ENCODE measurements around the gene AFAP1L1. TPM values are rescaled to one million over a fixed set of nuclear protein-coding genes. Genes with fewer than 3 reads are reported as not detected.

The AFAP1L1 gene
- total and polyA plus RNA-seq, 9 of the 15 experiments (the other 6 are each of a cell fraction or from before 2014, with no cell fraction given), result 0.01 to 0.12 (median 0.03) TPM; not detected in 4

DNA sequence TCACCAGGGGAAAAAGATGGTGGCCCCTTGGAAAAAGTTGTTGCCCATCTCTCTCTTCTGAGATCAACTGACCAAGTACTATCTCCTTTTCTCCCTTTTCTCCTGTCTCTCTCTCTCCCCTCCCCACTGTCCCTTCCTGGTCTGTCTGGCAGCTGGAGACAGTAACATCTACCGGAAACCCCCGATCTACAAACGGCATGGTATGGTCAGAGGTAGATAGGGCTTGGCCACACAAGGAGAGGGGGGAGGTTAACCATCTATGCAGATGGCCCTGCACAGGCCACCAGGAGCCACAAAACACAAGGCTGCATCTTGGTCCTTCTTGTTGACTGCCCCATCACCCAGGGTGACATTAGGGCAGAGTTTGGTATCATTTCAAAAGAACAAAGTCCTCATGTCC, 29.3 kb upstream of the AFAP1L1 start:
- BruUV-seq (replicated peaks), result no TSS peak
- in situ Hi-C loops (cut with MboI) (no loop called here), intact Hi-C loops (cut with micrococcal nuclease) (no loop called here)
- DNase-seq (ENCODE audit: extremely low read depth in 1 of 4, low spot score in 3 of 4) (no peak), FAIRE-seq (no peak), ATAC-seq (peak; percentile 24; the same call in 1 of the 3 replicates)
- Histone ChIP-seq H3K4me3 (no peak overlapping the region), H2AFZ (ENCODE audit: low read depth, low read length) (no peak overlapping the region), H3K36me3 (ENCODE audit: control insufficient read depth, insufficient read depth, low read length) (no peaks in the 10 kb centered on the region), H3K4me2 (ENCODE audit: insufficient read depth, low read length) (no peak overlapping the region), H3K9me1 (ENCODE audit: control insufficient read depth, insufficient read depth, low read length) (no peaks in the 10 kb centered on the region), H4K20me1 (replicated peaks; ENCODE audit: control insufficient read depth, insufficient read depth, low read length) (no peaks in the 10 kb centered on the region), H3K79me2 (ENCODE audit: control insufficient read depth, insufficient read depth, low read length) (no peaks in the 10 kb centered on the region), H3K4me1 (replicated peaks in 1 of 2; ENCODE audit: control insufficient read depth in 2 of 2, insufficient read depth in 2 of 2, low read length in 2 of 2) (peaks cover 0 to 14% of the 10 kb centered on the region in 2 experiments; a peak in 1 of 5 replicates), H3K9me3 (replicated peaks; ENCODE audit: control insufficient read depth, insufficient read depth, low read depth, low read length) (no peaks in the 10 kb centered on the region), H3K9ac (ENCODE audit: insufficient read depth in 1 of 2, low read depth in 2 of 2, low read length in 2 of 2) (no peak overlapping the region), H3K27me3 (ENCODE audit: control insufficient read depth in 2 of 2, insufficient read depth in 2 of 2, low read length in 2 of 2) (peaks cover 6 to 35% of the 10 kb centered on the region in 2 experiments; a peak in 4 of 5 replicates), H3K27ac (ENCODE audit: extremely low read depth, low read depth, low read length) (no peak overlapping the region)
- WGBS (ENCODE audit: insufficient coverage, low coverage, missing lambda C conversion rate), result 0% methylated on average over 3 of the region's 3 CpGs
- POLR2A ChIA-PET, result no interaction called here
- CTCF ChIA-PET (ENCODE audit: low intra/inter-chr PET ratio), result no interaction called here
- TF ChIP-seq, protein P1, sequence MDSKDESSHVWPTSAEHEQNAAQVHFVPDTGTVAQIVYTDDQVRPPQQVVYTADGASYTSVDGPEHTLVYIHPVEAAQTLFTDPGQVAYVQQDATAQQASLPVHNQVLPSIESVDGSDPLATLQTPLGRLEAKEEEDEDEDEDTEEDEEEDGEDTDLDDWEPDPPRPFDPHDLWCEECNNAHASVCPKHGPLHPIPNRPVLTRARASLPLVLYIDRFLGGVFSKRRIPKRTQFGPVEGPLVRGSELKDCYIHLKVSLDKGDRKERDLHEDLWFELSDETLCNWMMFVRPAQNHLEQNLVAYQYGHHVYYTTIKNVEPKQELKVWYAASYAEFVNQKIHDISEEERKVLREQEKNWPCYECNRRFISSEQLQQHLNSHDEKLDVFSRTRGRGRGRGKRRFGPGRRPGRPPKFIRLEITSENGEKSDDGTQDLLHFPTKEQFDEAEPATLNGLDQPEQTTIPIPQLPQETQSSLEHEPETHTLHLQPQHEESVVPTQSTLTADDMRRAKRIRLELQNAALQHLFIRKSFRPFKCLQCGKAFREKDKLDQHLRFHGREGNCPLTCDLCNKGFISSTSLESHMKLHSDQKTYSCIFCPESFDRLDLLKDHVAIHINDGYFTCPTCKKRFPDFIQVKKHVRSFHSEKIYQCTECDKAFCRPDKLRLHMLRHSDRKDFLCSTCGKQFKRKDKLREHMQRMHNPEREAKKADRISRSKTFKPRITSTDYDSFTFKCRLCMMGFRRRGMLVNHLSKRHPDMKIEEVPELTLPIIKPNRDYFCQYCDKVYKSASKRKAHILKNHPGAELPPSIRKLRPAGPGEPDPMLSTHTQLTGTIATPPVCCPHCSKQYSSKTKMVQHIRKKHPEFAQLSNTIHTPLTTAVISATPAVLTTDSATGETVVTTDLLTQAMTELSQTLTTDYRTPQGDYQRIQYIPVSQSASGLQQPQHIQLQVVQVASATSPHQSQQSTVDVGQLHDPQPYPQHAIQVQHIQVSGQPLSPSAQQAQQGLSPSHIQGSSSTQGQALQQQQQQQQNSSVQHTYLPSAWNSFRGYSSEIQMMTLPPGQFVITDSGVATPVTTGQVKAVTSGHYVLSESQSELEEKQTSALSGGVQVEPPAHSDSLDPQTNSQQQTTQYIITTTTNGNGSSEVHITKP (IDR thresholded peaks at IDR 0.05; ENCODE audit: partially characterized antibody), result peak; percentile 60
- TF ChIP-seq, protein P2, sequence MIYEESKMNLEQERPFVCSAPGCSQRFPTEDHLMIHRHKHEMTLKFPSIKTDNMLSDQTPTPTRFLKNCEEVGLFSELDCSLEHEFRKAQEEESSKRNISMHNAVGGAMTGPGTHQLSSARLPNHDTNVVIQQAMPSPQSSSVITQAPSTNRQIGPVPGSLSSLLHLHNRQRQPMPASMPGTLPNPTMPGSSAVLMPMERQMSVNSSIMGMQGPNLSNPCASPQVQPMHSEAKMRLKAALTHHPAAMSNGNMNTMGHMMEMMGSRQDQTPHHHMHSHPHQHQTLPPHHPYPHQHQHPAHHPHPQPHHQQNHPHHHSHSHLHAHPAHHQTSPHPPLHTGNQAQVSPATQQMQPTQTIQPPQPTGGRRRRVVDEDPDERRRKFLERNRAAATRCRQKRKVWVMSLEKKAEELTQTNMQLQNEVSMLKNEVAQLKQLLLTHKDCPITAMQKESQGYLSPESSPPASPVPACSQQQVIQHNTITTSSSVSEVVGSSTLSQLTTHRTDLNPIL (CRISPR knock-in tag; IDR thresholded peaks at IDR 0.05), result no peak
- TF ChIP-seq ZNF212 (CRISPR knock-in tag; IDR thresholded peaks at IDR 0.05) (no peak), SP1 (CRISPR knock-in tag; IDR thresholded peaks at IDR 0.05) (no peak), DACH1 (IDR thresholded peaks at IDR 0.05; ENCODE audit: partially characterized antibody) (no peak), SMAD4 (CRISPR knock-in tag; conservative IDR thresholded peaks at IDR 0.05) (peak; percentile 73), ETV1 (tag; conservative IDR thresholded peaks at IDR 0.05; ENCODE audit: low read depth) (0 out of 2 replicates have a peak, but pooled peaks have one; percentile 40), SMARCA4 (IDR thresholded peaks at IDR 0.05) (no peak)
- TF ChIP-seq, protein P3, sequence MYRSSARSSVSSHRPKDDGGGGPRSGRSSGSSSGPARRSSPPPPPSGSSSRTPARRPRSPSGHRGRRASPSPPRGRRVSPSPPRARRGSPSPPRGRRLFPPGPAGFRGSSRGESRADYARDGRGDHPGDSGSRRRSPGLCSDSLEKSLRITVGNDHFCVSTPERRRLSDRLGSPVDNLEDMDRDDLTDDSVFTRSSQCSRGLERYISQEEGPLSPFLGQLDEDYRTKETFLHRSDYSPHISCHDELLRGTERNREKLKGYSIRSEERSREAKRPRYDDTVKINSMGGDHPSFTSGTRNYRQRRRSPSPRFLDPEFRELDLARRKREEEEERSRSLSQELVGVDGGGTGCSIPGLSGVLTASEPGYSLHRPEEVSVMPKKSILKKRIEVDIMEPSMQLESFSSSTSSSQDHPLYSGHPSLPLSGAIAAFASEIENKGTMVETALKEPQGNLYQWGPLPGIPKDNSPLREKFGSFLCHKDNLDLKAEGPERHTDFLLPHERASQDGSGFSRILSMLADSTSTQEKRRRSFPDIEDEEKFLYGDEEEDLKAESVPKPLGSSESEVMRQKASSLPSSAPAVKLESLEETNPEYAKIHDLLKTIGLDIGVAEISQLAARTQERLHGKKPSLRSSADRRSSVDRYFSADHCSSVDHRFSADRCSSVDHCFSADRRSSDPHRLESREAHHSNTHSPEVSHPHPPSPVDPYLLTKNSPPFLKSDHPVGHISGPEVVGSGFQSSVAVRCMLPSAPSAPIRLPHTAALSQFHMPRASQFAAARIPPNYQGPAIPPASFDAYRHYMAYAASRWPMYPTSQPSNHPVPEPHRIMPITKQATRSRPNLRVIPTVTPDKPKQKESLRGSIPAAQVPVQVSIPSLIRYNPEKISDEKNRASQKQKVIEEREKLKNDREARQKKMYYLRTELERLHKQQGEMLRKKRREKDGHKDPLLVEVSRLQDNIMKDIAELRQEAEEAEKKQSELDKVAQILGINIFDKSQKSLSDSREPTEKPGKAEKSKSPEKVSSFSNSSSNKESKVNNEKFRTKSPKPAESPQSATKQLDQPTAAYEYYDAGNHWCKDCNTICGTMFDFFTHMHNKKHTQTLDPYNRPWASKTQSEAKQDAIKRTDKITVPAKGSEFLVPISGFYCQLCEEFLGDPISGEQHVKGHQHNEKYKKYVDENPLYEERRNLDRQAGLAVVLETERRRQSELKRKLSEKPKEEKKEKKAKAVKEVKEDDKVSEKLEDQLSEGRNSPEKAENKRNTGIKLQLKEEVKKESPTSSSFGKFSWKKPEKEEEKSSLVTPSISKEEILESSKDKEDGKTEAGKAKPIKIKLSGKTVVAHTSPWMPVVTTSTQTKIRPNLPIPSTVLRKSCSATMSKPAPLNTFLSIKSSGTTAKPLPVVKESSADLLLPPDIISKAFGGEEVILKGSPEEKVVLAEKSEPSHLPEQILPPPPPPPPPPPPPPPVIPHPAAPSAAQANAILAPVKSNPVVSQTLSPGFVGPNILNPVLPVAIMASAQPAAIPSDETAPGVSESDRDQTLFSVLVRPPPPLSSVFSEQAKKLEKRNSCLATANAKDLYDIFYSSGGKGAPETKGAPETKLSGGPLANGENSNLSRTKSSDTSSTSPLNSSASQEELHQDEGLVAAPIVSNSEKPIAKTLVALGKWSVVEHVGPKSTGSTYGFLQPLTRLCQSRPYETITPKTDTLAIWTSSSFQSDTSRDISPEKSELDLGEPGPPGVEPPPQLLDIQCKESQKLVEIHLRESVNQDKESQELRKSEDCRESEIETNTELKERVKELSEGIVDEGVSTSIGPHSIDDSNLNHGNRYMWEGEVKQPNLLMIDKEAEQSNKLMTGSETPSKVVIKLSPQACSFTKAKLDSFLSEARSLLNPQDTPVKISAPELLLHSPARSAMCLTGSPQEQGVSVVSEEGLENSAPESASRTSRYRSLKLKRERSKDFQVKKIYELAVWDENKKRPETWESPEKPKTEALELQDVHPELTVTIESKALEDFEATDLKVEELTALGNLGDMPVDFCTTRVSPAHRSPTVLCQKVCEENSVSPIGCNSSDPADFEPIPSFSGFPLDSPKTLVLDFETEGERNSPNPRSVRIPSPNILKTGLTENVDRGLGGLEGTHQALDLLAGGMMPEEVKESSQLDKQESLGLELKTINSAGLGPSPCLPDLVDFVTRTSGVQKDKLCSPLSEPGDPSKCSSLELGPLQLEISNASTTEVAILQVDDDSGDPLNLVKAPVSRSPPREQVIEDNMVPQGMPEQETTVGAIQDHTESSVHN (IDR thresholded peaks at IDR 0.05; ENCODE audit: borderline replicate concordance in 1 of 2, low read depth in 1 of 2), result no peak

Measured in K562 (cell line).